T47D (cell line): Measurements from ENCODE around the gene CCN2.

Experiments used
- DNase-seq, 2 experiments: peaks; one replicate each; pipeline versions ENCODE4 v3.0.0 to v3.0.0-alpha.2; 2011 to 2012; ENCODE audit warnings: low read depth in 1 of 2, low spot score in 1 of 2
- JUND ChIP-seq: IDR thresholded peaks from 2 replicates; pipeline ENCODE4 v1.6.1; 2012; ENCODE audit warnings: low read depth
- in situ Hi-C: cut with HindIII; loops from 2 replicates; pipeline ENCODE4 v1.10.0; 2016; ENCODE audit warnings: low sequenced_read_pairs, low pct_unique_long_range_greater_than_20kb

CCN2 gene

GRCh38 chr6:131958542-131959470 is 7.6 kb upstream of the CCN2 start:
- TF ChIP-seq JUND: no peak
- DNase-seq: no peak
- in situ Hi-C loops: no loop called here

- DNase-seq: no peak
- TF ChIP-seq JUND: no peak
- in situ Hi-C loops: no loop called here
Measured at GRCh38 chr6:131958095-131958494, 6.9 kb upstream of the CCN2 start.

GRCh38 chr6:131955876-131956275 is 4.7 kb upstream of the CCN2 start:
- no peak for DNase-seq
- in situ Hi-C loops: no loop called here
- TF ChIP-seq JUND: no peak

DNA sequence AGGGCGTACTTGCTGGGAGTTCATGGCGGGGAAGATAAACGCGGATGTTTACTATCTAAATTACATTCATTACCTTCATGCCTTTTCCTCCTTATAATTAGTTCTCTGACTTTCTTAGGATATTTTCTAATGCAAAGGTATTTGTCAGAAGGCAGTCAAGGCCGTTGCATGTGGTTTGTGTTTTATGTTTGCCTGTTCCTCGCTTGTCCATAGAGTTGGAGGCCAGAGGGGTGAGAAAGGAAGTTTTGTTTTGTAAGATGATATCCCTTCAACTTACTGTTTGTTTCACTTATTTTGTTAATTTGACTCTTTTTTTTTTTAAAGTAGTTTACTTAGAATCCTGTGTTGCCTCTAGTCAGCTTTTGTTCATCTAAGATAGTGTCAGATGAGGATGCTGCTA is 4.0 kb upstream of the CCN2 start:
- no peak for TF ChIP-seq JUND
- DNase-seq: no peak
- in situ Hi-C loops: no loop called here

DNA sequence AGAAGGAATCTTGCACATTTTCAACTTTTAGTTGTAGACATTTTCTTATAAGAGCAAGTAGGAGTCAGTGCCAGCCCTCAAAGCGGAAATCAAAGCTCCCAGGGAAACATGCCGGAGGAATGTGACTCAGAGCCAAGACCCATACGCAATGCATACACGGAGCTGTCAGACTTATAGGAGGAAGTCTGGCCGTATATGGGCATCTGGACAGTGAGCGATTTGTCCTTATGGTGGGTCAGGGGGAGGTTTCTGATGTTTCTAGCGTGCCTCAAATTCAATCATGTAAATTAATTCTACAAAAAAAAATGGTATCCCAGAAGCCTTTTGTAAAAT is 3.6 kb upstream of the CCN2 start:
- peak; percentile 76 to 89 for DNase-seq
- in situ Hi-C loops: no loop called here
- TF ChIP-seq JUND: no peak

- TF ChIP-seq JUND: no peak
- in situ Hi-C loops: no loop called here
- no peak for DNase-seq
Measured at GRCh38 chr6:131954059-131954774, 3.0 kb upstream of the CCN2 start.

DNA sequence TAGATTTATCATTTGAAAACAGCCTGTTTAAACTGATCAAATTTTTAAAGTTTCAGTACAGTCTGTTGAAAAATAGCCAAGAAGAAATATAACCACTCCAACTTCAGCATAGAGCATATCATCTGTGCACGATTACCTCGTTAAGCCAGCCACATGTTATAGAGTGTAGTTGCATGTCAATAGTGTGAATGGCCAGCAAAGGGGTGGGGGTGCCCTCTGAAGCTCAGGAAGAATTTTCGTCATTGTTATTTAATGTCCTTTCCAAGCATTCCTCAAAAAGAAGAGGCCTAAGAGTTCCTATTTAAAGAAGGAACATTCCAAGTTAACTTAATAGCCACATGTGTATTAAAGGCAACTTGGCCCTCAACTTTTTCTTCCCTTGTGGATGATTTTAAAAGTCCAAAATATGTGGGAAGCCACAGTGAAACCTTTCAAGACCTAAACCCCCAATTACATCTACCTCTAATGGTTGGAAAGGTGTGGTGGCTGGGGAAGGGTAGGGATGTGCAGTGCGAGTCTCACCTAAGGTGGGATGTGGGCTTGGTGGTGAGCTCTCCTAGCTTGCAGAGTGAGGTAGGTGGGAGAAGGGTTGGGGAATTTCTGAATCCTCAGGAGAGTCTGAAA is 1.8 kb upstream of the CCN2 start:
- DNase-seq: no peak
- no peak for TF ChIP-seq JUND
- in situ Hi-C loops: no loop called here

DNA sequence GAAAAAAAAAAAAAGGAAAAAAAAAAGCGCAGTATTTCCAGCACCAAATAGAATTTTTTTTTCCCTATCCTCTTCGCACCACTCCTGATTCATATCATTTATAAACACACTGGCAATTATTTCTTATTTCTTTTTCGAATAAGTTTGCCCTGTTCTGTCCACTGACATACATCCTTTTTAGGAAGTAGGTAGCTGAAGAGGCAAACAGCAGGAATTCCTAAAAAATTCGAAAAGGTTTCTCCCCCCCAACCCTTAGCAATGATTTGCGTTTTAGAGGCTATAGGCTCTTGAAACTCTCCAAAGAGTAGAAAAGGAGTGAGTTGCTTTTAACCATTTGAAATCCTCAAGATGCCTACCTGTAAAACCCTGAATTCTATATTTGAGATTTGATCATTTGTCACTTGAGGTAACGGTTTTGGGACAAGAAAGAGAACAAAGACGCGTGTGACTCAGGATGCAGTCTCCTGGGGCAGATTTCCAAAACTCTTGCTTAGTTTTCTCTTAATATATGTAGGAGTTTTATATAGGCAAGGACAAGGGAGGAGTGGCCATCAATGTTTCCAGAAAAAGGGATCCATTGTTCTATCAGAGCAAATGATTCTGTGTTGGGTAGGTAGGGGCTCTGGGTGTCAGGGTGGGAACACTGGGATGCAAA is 531 bp upstream of the CCN2 start:
- TF ChIP-seq JUND: no peak
- in situ Hi-C loops: no loop called here
- DNase-seq: no peak

DNA sequence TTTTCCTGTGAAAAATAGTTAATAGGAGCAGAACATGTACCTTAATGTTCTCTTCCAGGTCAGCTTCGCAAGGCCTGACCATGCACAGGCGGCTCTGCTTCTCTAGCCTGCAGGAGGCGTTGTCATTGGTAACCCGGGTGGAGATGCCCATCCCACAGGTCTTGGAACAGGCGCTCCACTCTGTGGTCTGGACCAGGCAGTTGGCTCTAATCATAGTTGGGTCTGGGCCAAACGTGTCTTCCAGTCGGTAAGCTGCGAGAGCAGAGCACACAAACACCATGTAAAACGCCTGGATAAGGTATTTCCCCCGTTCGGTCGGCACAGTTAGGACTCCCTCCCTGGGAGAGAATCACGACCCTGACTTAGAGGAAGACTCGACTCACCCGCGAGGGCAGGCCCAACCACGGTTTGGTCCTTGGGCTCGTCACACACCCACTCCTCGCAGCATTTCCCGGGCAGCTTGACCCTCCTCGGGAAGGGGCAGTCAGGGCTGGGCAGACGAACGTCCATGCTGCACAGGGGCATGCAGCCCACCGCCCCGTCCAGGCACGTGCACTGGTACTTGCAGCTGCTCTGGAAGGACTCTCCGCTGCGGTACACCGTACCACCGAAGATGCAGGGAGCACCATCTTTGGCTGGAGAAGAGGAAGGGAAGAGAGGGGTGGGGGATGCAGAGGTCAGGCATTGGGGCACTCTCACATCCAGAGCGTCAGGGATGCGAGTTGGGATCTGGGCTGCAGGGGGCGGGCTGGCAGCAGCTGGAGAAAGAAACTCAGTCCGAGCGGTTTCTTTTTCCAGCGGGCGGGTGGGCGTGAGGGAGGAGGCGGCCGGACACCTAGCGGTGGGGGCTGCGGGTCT is 1.0 kb downstream of the CCN2 start:
- in situ Hi-C loops: no loop called here
- peak; percentile 33 to 60 for DNase-seq
- TF ChIP-seq JUND: no peak

- in situ Hi-C loops: no loop called here
- TF ChIP-seq JUND: no peak
- peak in 1 of 2 experiments; percentile 40 for DNase-seq
Measured at GRCh38 chr6:131949620-131949908, 1.6 kb downstream of the CCN2 start.

DNA sequence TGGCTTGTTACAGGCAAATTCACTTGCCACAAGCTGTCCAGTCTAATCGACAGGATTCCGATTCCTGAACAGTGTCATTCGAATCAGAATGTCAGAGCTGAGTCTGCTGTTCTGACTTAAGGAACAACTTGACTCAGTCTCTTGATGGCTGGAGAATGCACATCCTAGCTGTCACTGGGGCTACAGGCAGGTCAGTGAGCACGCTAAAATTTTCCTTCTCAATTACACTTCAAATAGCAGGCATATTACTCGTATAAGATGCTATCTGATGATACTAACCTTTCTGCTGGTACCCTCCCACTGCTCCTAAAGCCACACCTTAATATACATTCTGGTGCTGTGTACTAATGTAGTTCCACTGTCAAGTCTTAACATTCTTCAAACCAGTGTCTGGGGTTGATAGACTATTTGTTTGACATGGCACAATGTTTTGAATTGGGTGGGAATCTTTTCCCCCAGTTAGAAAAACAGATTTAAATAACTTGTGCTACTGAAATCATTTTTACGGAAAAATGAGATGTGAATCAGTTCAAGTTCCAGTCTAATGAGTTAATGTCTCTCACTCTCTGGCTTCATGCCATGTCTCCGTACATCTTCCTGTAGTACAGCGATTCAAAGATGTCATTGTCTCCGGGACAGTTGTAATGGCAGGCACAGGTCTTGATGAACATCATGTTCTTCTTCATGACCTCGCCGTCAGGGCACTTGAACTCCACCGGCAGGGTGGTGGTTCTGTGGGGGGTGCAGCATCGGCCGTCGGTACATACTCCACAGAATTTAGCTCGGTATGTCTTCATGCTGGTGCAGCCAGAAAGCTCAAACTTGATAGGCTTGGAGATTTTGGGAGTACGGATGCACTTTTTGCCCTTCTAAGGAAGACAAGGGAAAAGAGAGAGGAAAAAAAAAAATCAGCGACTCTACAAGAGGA is 2.2 kb downstream of the CCN2 start:
- in situ Hi-C loops: no loop called here
- peak in 1 of 2 experiments; percentile 12 for DNase-seq
- TF ChIP-seq JUND: no peak
